ENCODE data around the gene SSMEM1.
"Not testable (repeated sequence)": the region's sequence is repeated elsewhere in the genome, so short reads cannot be mapped to it uniquely, and the experiment has no call there.

The SSMEM1 gene

DNA sequence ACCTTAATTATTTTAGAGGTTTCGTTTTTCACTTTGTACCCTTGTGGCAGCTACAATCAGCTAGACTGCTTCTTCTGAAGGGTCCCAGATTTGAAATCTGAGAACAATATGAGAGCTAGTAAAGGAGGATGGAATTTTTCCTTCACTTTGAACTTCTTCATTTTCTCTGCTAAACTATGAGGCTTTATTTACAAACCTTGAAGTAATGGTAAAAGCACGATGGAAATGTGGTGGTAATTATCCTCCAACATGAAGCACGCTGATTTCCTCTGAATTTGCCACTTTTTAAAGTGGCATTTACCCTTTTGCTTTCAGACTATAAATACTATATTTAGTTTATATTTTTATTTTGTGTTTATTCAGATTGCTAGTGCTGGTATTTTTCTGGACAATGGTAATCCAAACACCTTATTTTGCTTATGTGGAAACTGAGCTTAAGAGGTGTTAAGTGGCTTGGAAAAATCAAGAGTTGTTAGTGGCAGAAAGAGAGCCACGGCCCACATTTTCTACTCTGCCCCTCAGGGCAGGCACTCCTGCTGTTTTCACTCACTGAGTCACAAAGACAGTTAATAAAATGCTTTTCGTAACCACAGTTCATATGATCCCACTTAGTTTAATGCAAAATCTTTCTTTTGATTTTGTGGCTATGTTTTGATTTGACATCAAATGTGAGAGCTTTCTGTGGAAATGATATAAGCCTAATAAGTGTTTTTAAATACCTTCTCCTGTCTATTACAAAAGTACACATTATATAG, 2.7 kb downstream of the SSMEM1 start:
- DNase-seq (ENCODE audit: low read depth): no peak

GRCh38 chr7:130213828-130214227, 6.2 kb downstream of the SSMEM1 start:
- DNase-seq (ENCODE audit: low read depth): no peak

GRCh38 chr7:130216025-130216424, 8.4 kb downstream of the SSMEM1 start:
- DNase-seq (ENCODE audit: low read depth): no peak

DNA sequence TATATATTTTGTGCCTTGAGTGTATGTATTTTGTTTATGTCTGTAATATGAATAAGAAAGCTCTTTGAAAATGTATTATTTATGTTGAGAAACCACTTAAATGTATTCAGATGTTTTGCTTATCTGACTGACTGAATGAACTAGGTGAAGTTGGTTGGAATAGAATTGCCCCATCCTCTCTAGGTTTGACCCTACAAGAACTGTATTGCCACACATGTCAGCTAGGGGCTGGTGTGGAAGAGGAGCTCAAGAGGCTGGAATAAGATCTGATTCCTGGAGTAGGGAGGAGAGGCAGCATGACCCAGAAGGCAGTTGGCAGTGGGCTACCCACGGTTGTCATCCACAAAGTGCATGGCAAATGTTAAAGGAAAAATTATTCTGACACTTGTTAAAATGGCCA, 9.1 kb downstream of the SSMEM1 start:
- DNase-seq (ENCODE audit: low read depth): no peak

- DNase-seq (ENCODE audit: low read depth): no peak
Observed at GRCh38 chr7:130218806-130219620, 11.4 kb downstream of the SSMEM1 start.

DNA sequence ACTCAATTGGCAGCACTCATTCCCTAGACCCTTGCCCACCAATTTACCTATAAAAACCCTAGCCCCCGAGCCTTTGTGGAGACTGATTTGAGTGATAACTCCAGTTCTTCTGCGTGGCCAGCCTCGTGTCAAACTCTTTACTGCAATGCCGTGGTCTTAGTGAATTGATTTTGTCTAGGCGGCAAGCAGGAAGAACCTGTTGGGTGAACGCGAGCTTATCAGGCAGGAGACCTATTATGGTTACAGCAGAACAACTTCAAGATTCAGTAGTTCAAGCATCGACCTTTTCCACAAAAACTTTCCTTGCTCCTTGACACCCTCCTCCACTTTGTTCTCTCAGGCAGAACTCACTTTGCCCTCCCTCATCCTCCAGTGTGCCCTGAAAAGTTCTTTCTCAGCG, 12.2 kb downstream of the SSMEM1 start:
- no peak for DNase-seq (ENCODE audit: low read depth)

DNA sequence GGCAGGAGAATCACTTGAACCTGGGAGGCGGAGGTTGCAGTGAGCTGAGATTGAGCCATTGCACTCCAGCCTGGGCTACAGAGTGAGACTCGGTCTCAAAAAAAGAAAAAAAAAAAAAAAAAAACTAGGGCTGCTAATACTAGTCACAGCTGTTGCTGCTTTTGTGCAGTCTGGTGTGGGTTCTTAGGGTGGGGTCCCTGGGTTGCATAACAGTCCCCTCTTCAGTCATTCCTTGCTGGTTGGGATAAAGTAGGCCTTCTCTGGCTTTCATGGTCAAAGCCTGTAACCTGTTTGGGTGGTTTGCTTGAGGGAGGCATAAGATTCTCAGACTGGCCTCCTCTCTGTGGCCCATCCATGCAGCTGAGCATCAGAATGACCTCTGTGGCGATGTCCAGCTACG, 14.1 kb downstream of the SSMEM1 start:
- no peak for DNase-seq (ENCODE audit: low read depth)

GRCh38 chr7:130223646-130224045, 16.0 kb downstream of the SSMEM1 start:
- no peak for DNase-seq (ENCODE audit: low read depth)

DNA sequence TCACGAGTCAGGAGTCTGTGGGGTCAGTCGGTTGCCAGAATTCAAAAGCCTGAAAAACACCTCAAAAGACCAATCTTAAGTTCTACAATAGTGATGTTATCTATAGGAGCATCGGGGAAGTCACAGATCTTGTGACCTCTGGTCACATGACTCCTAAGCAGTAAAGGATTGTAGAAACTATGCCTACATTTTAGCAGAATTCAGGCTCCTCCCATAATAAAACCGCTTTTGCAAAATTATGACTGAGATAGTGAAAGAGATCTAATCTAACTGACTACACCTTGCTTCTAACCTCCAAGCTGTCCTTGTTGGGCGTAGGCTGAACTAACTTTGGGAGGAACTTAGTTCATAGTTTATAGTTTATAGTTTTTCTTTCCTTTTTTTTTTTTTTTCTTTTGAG, 16.6 kb downstream of the SSMEM1 start:
- no peak for DNase-seq (ENCODE audit: low read depth)

DNA sequence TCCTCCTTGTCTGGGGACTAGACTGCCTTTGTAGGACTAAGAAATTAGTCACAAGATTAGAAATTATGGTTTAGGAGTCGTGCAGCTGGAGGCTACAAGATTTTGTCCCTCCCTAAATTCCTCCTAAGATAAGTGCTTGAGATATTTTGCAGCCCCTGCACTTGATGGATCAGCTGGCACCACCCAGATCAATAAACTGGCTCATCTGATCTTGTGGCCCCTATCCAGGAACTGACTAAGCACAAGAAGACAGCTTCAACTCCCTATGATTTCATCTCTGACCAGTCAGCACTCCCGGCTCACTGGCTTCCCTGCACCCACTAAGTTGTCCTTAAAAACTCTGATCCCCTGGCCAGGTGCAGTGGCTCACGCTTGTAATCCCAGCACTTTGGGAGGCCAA, 17.3 kb downstream of the SSMEM1 start:
- DNase-seq (ENCODE audit: low read depth): not testable (repeated sequence)

- no peak for DNase-seq (ENCODE audit: low read depth)
Observed at GRCh38 chr7:130226333-130226732, 18.7 kb downstream of the SSMEM1 start.

- DNase-seq (ENCODE audit: low read depth): no peak
Observed at GRCh38 chr7:130227883-130228575, 20.4 kb downstream of the SSMEM1 start.

GRCh38 chr7:130228840-130229502, 21.3 kb downstream of the SSMEM1 start:
- DNase-seq (ENCODE audit: low read depth): no peak

DNA sequence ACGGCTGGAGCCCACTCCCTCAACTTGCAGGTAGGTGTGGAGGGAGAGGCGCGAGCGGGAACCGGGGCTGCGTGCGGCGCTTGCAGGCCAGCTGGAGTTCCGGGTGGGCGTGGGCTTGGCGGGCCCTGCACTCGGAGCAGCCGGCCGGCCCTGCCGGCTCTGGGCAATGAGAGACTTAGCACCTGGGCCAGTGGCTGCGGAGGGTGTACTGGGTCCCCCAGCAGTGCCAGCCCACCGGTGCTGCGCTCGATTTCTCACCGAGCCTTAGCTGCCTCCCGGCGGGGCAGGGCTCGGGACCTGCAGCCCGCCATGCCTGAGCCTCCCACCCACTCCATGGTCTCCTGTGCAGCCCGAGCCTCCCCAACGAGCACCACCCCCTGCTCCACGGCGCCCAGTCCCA, 22.3 kb downstream of the SSMEM1 start:
- not testable (repeated sequence) for DNase-seq (ENCODE audit: low read depth)

DNA sequence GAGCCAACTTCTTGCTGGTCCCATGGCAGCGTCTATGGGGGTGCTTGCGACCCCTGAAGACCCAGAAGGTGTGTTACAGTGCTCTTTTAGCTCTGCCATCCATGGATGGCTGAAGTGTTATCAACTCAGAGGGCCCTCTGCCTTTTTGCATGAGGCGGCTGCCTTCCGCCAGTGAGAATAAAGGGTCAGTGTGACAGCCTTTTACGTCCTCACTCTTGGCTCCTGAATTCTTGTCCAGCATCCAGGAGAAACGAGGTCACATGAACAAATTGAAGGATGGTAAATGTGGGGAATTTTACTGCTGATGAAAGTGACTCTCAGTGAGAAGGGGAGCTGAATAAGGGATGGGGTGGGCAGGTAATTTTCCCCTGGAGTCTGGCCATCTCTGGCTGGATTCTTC, 24.1 kb downstream of the SSMEM1 start:
- DNase-seq (ENCODE audit: low read depth): no peak

DNA sequence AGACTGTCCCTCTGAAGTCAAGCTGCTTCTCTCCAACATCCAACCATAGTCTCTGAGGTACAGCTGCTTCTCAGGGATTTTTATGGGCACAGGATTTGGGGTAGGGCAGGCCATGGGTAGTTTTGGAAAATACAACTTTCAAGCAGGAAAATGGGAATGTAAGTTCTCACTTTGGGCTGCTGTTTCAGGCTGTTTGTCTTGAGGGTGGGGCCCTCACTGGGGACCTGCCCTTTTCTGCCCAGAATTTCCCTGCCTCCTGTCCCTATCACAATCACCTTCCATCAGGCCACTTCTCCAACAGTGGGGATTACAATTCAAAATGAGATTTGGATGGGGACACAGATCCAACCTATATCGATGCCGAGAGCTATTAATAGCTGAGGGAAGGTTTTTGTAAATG, 24.5 kb downstream of the SSMEM1 start:
- no peak for DNase-seq (ENCODE audit: low read depth)

DNA sequence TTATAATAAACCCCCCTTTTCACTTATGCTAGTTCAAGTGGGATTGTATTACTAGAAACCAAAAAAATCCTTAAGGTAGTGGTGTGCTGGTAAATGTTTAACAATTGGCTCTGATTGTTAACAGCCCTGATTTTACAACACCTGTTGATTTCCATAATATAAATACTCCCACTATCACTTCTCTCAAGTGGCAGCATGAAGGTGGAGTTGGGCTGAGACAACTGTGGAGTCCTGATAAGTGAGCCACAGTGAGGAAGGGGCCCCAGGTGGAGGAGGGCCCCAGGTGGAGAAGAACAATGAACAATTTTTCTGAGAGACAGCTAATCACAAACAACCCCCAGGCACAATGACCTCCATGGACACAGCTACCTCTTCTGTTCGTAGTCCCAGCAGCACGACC, 26.4 kb downstream of the SSMEM1 start:
- no peak for DNase-seq (ENCODE audit: low read depth)

DNA sequence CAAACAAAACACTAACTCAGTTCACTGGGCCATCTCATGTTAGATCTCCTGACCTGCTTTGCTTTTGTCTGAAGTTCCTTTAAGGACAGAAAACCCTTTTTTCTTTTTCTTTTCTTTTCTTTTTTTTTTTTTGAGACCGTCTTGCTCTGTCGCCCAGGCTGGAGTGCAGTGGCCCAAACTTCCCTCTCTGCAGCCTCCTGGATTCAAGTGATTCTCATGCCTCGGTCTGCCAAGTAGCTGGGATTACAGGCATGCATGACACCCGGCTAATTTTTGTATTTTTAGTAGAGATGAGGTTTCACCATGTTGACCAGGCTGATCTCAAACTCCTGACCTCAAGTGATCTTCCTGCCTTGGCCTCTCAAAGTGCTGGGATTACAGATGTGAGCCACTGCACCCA, 28.7 kb downstream of the SSMEM1 start:
- DNase-seq (ENCODE audit: low read depth): not testable (repeated sequence)

DNA sequence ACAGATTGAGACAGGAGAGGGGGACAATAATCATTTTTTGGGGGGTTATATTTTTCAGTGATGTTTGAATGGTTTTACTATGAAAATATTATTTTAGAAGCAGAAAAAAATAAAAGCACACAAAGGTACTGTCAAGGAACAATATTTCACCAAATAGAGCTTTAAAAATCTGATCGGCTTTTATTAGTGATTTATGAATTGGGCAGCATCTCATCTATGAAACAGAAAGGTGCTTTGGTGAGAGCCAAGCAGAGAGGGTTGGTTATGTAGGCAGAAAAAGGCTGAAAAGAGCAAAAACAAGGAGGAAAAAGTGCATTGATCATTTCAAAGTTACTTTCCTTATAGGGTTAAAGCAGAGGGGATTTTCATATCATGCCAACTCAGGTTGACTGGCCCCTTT, 32.6 kb downstream of the SSMEM1 start:
- no peak for DNase-seq (ENCODE audit: low read depth)

DNA sequence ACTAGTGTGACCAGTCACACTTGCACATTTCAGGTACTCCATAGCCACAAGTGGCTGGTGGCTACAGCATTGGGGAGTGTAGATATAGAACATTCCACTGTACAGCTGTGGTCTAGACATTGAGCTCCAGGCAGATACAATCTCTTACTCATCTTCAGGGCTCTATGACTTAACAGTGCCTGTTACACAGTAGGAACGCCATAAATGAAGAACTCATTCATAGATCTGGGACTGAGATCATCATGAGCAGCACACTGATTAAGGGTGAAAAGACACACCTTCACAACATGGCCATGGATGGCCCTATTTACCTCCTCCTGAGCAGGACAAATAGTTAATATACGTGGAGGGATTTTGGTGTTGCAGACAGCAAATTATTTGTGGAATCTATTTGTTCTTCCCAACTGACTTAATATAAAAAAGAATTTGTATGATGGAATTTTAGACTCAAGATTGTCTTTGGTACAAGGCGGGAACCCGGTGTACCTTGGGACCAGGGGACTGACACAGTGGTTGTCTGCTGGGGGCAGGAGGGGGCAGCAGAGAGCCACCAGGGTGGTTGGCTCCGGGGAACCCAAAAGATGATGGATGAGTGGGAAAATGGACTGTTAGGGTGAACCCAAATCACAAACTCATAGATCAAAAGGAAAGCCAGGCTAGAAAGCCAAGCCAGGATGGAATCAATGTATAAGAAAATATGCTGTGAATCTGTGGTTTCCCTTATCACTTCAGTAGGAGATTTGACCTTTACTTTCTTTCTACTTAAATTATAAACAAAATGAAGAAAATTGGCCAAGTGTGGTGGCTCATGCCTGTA, 34.7 kb downstream of the SSMEM1 start:
- DNase-seq (ENCODE audit: low read depth): no peak

- not testable (repeated sequence) for DNase-seq (ENCODE audit: low read depth)
Observed at GRCh38 chr7:130243486-130243885, 35.8 kb downstream of the SSMEM1 start.
